Smooth muscle cell (in vitro differentiated cells): ENCODE measurements around the gene ASB10. TPM values are rescaled to one million over a fixed set of nuclear protein-coding genes. Genes with fewer than 3 reads are reported as not detected.

ENCODE experiments used
- DNase-seq: peaks from one replicate; lab custom pipeline; 2025; ENCODE audit not compliant: unreplicated experiment; lab: John Stamatoyannopoulos, UW
- H2AFZ ChIP-seq: fragments of 200-600 bp; sonication (generic); 2 replicates; pipeline ENCODE4 v1.6.0; 2016; ENCODE audit warnings: antibody characterized with exemption, low read depth, mild to moderate bottlenecking
- H3F3A ChIP-seq: fragments of 200-600 bp; sonication (generic); 2 replicates; pipeline ENCODE4 v1.6.0; 2017; ENCODE audit warnings: antibody characterized with exemption, low read depth
- H3K27ac ChIP-seq: fragments of 200-600 bp; sonication (generic); 2 replicates; pipeline ENCODE4 v1.5.1; 2016; ENCODE audit warnings: low read depth, mild to moderate bottlenecking
- H3K27me3 ChIP-seq: fragments of 200-600 bp; sonication (generic); 2 replicates; pipeline ENCODE4 v1.6.1; 2016; ENCODE audit warnings: low read depth, mild to moderate bottlenecking
- H3K36me3 ChIP-seq: fragments of 200-600 bp; sonication (generic); 2 replicates; pipeline ENCODE4 v1.5.1; 2016; ENCODE audit warnings: low read depth
- H3K4me1 ChIP-seq: fragments of 200-600 bp; sonication (generic); 2 replicates; pipeline ENCODE4 v1.5.1; 2016; ENCODE audit warnings: low read depth
- H3K4me2 ChIP-seq: fragments of 200-600 bp; sonication (generic); 2 replicates; pipeline ENCODE4 v1.6.0; 2016; ENCODE audit warnings: mild to moderate bottlenecking
- H3K4me3 ChIP-seq: fragments of 200-600 bp; sonication (generic); 2 replicates; pipeline ENCODE4 v1.5.1; 2016; ENCODE audit warnings: mild to moderate bottlenecking
- H3K79me2 ChIP-seq: fragments of 200-600 bp; sonication (generic); 2 replicates; pipeline ENCODE4 v1.6.0; 2016; ENCODE audit warnings: low read depth, mild to moderate bottlenecking
- H3K9ac ChIP-seq: fragments of 200-600 bp; sonication (generic); 2 replicates; pipeline ENCODE4 v1.6.0; 2016; ENCODE audit warnings: low read depth
- H3K9me3 ChIP-seq: fragments of 200-600 bp; sonication (generic); replicated peaks from 2 replicates; pipeline ENCODE4 v1.5.1; 2016; ENCODE audit warnings: low read depth
- H4K20me1 ChIP-seq: fragments of 200-600 bp; sonication (generic); 2 replicates; pipeline ENCODE4 v1.6.0; 2016; ENCODE audit warnings: low read depth
- CTCF ChIP-seq: fragments of 200-600 bp; sonication (generic); IDR thresholded peaks from 2 replicates; pipeline ENCODE4 v1.5.1; 2017; ENCODE audit warnings: borderline replicate concordance, mild to moderate bottlenecking, antibody characterized with exemption; ENCODE audit not compliant: insufficient read depth, poor library complexity, severe bottlenecking
- WGBS: methylation state at CpG from one replicate; pipeline ENCODE4 v1.1.7; 2016; ENCODE audit warnings: low lambda C conversion rate; 5-methylcytosine and 5-hydroxymethylcytosine counted together
- polyA plus RNA-seq: library from polyadenylated mRNA; unstranded; fragments of >200 nt; fragmentation: Nextera tagmentation; extraction: Ambion mirVana; gene quantifications from 2 replicates; pipeline ENCODE4 v1.2.1, GENCODE V29; 2016
- total RNA-seq: library from RNA; depleted of rRNA; stranded (reverse); fragments of >200 nt; gene quantifications from 2 replicates; pipeline ENCODE4 v1.2.3, GENCODE V29; 2014

Gene ASB10
- total and polyA plus RNA-seq, 2 experiments from 2014 or later: not detected

- H3K4me1 ChIP-seq: peaks cover 16% of the 10 kb centered on the region
- H3K27me3 ChIP-seq: no peaks in the 10 kb centered on the region
- no peaks in the 10 kb centered on the region for H3F3A ChIP-seq
- 98% methylated on average over 14 of the region's 14 CpGs for WGBS
- no peaks in the 10 kb centered on the region for H3K79me2 ChIP-seq
- H3K27ac ChIP-seq: no peak overlapping the region
- no peak overlapping the region for H3K4me2 ChIP-seq
- H3K9me3 ChIP-seq: no peaks in the 10 kb centered on the region
- H2AFZ ChIP-seq: no peak overlapping the region
- TF ChIP-seq CTCF: no peak
- no peak overlapping the region for H3K9ac ChIP-seq
- no peak for DNase-seq
- H4K20me1 ChIP-seq: peaks cover 34% of the 10 kb centered on the region
- no peak overlapping the region for H3K4me3 ChIP-seq
- no peaks in the 10 kb centered on the region for H3K36me3 ChIP-seq
Measured at GRCh38 chr7:151134743-151135524, 52.1 kb downstream of the ASB10 start.

- no peak overlapping the region for H2AFZ ChIP-seq
- H3K9me3 ChIP-seq: no peaks in the 10 kb centered on the region
- no peaks in the 10 kb centered on the region for H3K36me3 ChIP-seq
- H3K4me3 ChIP-seq: no peak overlapping the region
- whole genome bisulfite sequencing: 94% methylated on average over 24 of the region's 24 CpGs
- no peak overlapping the region for H3K4me2 ChIP-seq
- peaks cover 16% of the 10 kb centered on the region for H3K4me1 ChIP-seq
- H3K27me3 ChIP-seq: no peaks in the 10 kb centered on the region
- TF ChIP-seq CTCF: no peak
- H3K79me2 ChIP-seq: no peaks in the 10 kb centered on the region
- H3K9ac ChIP-seq: no peak overlapping the region
- H3F3A ChIP-seq: no peaks in the 10 kb centered on the region
- H3K27ac ChIP-seq: no peak overlapping the region
- peaks cover 39% of the 10 kb centered on the region for H4K20me1 ChIP-seq
- no peak for DNase-seq
Measured at GRCh38 chr7:151133986-151134742, 52.9 kb downstream of the ASB10 start.

GRCh38 chr7:151133266-151133985 is 53.6 kb downstream of the ASB10 start:
- WGBS: 98% methylated on average over 16 of the region's 16 CpGs
- DNase-seq: no peak
- Histone ChIP-seq H3K9me3 (no peaks in the 10 kb centered on the region), H3F3A (no peaks in the 10 kb centered on the region), H2AFZ (no peak overlapping the region), H3K4me2 (no peak overlapping the region), H3K9ac (no peak overlapping the region), H3K27ac (no peak overlapping the region), H4K20me1 (peaks cover 46% of the 10 kb centered on the region), H3K36me3 (no peaks in the 10 kb centered on the region), H3K4me3 (no peak overlapping the region), H3K4me1 (peaks cover 9% of the 10 kb centered on the region), H3K27me3 (no peaks in the 10 kb centered on the region), H3K79me2 (no peaks in the 10 kb centered on the region)
- TF ChIP-seq CTCF: no peak
